DOHH2 (cell line): ENCODE results near the gene ADCY3.

Experiments used
- H3F3A ChIP-seq: fragments of 200-600 bp; sonication (generic), shearing (Covaris generic); 2 replicates; pipeline ENCODE4 v1.6.0; 2016; ENCODE audit warnings: antibody characterized with exemption, mild to moderate bottlenecking; ENCODE audit not compliant: control insufficient read depth, insufficient read depth
- H3K27ac ChIP-seq: fragments of 200-600 bp; sonication (generic); 2 replicates; pipeline ENCODE4 v1.5.1; 2014; ENCODE audit warnings: low read depth, mild to moderate bottlenecking, low read length, moderate library complexity
- H3K27me3 ChIP-seq: fragments of 200-600 bp; sonication (generic); 2 replicates; pipeline ENCODE4 v1.6.1; 2014; ENCODE audit warnings: mild to moderate bottlenecking, low read length, mixed read lengths; ENCODE audit not compliant: control insufficient read depth
- H3K36me3 ChIP-seq: fragments of 200-600 bp; sonication (generic); 2 replicates; pipeline ENCODE4 v1.6.1; 2014; ENCODE audit warnings: mild to moderate bottlenecking, low read length, moderate library complexity, mixed read lengths; ENCODE audit not compliant: control insufficient read depth
- H3K4me1 ChIP-seq: fragments of 200-600 bp; sonication (generic); 2 replicates; pipeline ENCODE4 v1.6.1; 2014; ENCODE audit warnings: mild to moderate bottlenecking, low read length, mixed read lengths; ENCODE audit not compliant: control insufficient read depth
- H3K4me2 ChIP-seq: fragments of 200-600 bp; sonication (generic); 2 replicates; pipeline ENCODE4 v1.6.0; 2014; ENCODE audit warnings: mild to moderate bottlenecking, low read length, moderate library complexity
- H3K4me3 ChIP-seq: fragments of 200-600 bp; sonication (generic); 2 replicates; pipeline ENCODE4 v1.5.1; 2014; ENCODE audit warnings: mild to moderate bottlenecking, low read length, mixed read lengths
- H3K79me2 ChIP-seq: fragments of 200-600 bp; sonication (generic); 2 replicates; pipeline ENCODE4 v1.6.1; 2014; ENCODE audit warnings: mild to moderate bottlenecking, low read length, mixed read lengths; ENCODE audit not compliant: control insufficient read depth
- H3K9me2 ChIP-seq: fragments of 200-600 bp; sonication (generic); replicated peaks from 2 replicates; pipeline ENCODE4 v1.6.1; 2014; ENCODE audit warnings: mild to moderate bottlenecking, low read length, mixed read lengths; ENCODE audit not compliant: control insufficient read depth
- H3K9me3 ChIP-seq: fragments of 200-600 bp; sonication (generic); 2 replicates; pipeline ENCODE4 v1.6.1; 2014; ENCODE audit warnings: antibody characterized with exemption, low read length, mixed read lengths; ENCODE audit not compliant: control insufficient read depth, insufficient read depth
- H4K20me1 ChIP-seq: fragments of 200-600 bp; sonication (generic); 2 replicates; pipeline ENCODE4 v1.6.0; 2014; ENCODE audit warnings: low read depth, mild to moderate bottlenecking, antibody characterized with exemption, low read length, moderate library complexity; ENCODE audit not compliant: control insufficient read depth, insufficient read depth
- CTCF ChIP-seq: fragments of 200-600 bp; sonication (generic); IDR thresholded peaks from one replicate; pipeline ENCODE4 v1.5.1; 2014; ENCODE audit warnings: antibody characterized with exemption, mild to moderate bottlenecking, low read depth, low read length; ENCODE audit not compliant: poor library complexity, severe bottlenecking
- EZH2phosphoT487 ChIP-seq: fragments of 200-600 bp; sonication (generic); IDR thresholded peaks from 2 replicates; pipeline ENCODE4 v1.6.1; 2017; ENCODE audit warnings: borderline replicate concordance, mild to moderate bottlenecking, antibody characterized with exemption, low read length, moderate library complexity, mixed read lengths

ADCY3 gene

GRCh38 chr2:24839729-24840128 is 80.3 kb downstream of the ADCY3 start:
- no peak overlapping the region for H3K4me2 ChIP-seq

GRCh38 chr2:24838541-24838940 is 81.5 kb downstream of the ADCY3 start:
- Histone ChIP-seq H3K4me3 (no peak overlapping the region), H3K27me3 (no peaks in the 10 kb centered on the region), H3K4me1 (no peaks in the 10 kb centered on the region), H3K9me3 (no peaks in the 10 kb centered on the region), H3K36me3 (peaks cover 50% of the 10 kb centered on the region), H3K4me2 (no peak overlapping the region), H3F3A (no peaks in the 10 kb centered on the region), H3K9me2 (no peaks in the 10 kb centered on the region), H3K79me2 (no peaks in the 10 kb centered on the region), H3K27ac (no peak overlapping the region), H4K20me1 (no peaks in the 10 kb centered on the region)
- no peak for TF ChIP-seq CTCF
- TF ChIP-seq EZH2phosphoT487: no peak

More at GRCh38 chr2:24839729-24840128, 80.3 kb downstream of the ADCY3 start:
- TF ChIP-seq EZH2phosphoT487 (no peak), CTCF (no peak)
- H3K27me3 ChIP-seq: no peaks in the 10 kb centered on the region
- H3K9me2 ChIP-seq: no peaks in the 10 kb centered on the region
- H3K4me1 ChIP-seq: no peaks in the 10 kb centered on the region
- H3K79me2 ChIP-seq: no peaks in the 10 kb centered on the region
- no peaks in the 10 kb centered on the region for H3F3A ChIP-seq
- no peaks in the 10 kb centered on the region for H4K20me1 ChIP-seq
- peaks cover 46% of the 10 kb centered on the region for H3K36me3 ChIP-seq
- no peak overlapping the region for H3K27ac ChIP-seq
- H3K4me3 ChIP-seq: no peak overlapping the region
- no peaks in the 10 kb centered on the region for H3K9me3 ChIP-seq

GRCh38 chr2:24837996-24838513 is 82.0 kb downstream of the ADCY3 start:
- H3K36me3 ChIP-seq: peaks cover 50% of the 10 kb centered on the region
- no peaks in the 10 kb centered on the region for H4K20me1 ChIP-seq
- H3K27ac ChIP-seq: no peak overlapping the region
- H3K9me2 ChIP-seq: no peaks in the 10 kb centered on the region
- H3K4me3 ChIP-seq: no peak overlapping the region
- no peak overlapping the region for H3K4me2 ChIP-seq
- no peaks in the 10 kb centered on the region for H3K79me2 ChIP-seq
- H3K9me3 ChIP-seq: no peaks in the 10 kb centered on the region
- no peaks in the 10 kb centered on the region for H3K27me3 ChIP-seq
- H3K4me1 ChIP-seq: no peaks in the 10 kb centered on the region
- no peaks in the 10 kb centered on the region for H3F3A ChIP-seq
- TF ChIP-seq CTCF (no peak), EZH2phosphoT487 (no peak)
